Stimulated activated CD4-positive, alpha-beta T cell treated with anti-CD3 and anti-CD28 coated beads, Interleukin-4, amount 100 ng/mL, for 4 hours (primary cell): ENCODE results near the gene TTBK2.
"Not testable (repeated sequence)": the region's sequence is repeated elsewhere in the genome, so short reads cannot be mapped to it uniquely, and the experiment has no call there.

ENCODE experiments used
- DNase-seq, 2 experiments: peaks; one replicate each; pipeline ENCODE4 v3.0.0-alpha.2; 2020

Gene TTBK2

GRCh38 chr15:42903388-42904324, 16.9 kb downstream of the TTBK2 start:
- no peak for DNase-seq

DNA sequence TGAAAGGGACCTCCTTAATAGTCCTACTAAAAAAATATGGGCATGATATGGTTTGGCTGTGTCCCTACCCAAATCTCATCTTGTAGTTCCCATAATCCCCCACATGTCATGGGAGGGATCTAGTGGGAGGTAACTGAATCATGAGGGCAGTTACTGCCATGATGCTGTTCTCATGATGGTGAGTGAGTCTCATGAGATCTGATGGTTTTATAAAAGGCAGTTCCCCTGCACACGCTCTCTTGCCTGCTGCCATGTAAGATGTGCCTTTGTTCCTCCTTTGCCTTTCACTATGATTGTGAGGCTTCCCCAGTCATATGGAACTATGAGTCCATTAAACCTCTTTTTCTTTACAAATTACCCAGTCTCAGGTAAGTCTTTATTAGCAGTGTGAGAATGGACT, 26.7 kb downstream of the TTBK2 start:
- not testable (repeated sequence) for DNase-seq

- DNase-seq, result no peak
These were observed 29.0 kb downstream of the TTBK2 start for GRCh38 chr15:42891569-42891968.

GRCh38 chr15:42890161-42890913, 30.2 kb downstream of the TTBK2 start:
- DNase-seq, result no peak

GRCh38 chr15:42887384-42887783, 33.2 kb downstream of the TTBK2 start:
- not testable (repeated sequence) for DNase-seq

DNA sequence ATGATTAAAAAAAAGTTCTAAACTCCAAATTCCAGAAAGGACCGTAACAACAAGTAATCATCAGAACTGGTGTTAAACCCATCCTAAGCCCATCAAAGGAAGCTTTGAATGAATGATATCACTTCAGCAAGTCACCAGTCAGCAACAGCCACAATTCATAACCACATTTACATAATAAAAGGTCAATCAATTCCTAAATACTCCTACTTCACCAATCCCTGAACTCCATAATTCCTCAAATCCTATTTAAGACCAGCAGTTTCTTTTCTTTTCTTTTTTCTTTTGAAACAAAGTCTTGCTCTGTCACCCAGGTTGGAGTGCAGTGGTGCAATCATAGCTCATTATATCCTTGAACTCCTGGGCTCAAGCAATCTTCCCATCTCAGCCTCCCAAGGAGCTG, 40.5 kb downstream of the TTBK2 start:
- no peak for DNase-seq

DNA sequence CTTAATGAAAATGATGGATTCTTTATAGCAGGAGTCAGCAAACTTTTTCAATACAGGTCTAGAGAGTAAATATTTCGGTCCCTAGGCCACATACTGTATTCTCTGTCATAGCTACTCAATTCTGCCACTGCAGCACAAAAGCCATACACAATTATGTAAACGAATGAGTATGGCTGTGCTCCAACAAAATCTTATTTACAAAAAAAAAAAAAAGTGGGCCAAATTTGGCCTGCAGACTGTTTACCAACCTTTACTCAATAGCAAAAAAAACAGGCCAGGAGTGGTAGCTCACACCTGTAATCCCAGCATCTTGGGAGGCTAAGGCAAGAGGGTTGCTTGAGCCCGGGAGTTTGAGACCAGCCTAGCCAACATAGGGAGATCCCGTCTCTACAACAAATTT, 41.1 kb downstream of the TTBK2 start:
- DNase-seq, result no peak

DNA sequence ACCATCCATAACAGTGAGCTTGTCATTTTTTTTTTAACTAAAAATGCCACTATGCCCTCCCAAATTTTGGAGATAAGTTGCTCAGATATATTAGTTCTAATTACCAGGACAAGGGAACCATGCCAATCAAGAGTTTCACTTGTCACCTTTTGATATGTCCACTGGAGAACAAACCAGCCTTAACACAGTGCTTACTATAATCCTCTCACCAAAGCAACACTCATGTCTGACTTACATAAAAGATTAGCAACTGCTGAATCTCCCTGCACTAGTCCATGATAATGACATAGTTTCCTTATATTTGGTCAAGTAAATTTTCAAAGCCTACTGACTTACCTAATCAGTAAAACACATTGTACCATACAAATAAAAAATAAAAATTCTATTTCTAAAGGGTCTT, 44.4 kb downstream of the TTBK2 start:
- no peak for DNase-seq

GRCh38 chr15:42868683-42869082, 51.9 kb downstream of the TTBK2 start:
- DNase-seq, result no peak

GRCh38 chr15:42863572-42864239, 56.9 kb downstream of the TTBK2 start:
- no peak for DNase-seq

DNA sequence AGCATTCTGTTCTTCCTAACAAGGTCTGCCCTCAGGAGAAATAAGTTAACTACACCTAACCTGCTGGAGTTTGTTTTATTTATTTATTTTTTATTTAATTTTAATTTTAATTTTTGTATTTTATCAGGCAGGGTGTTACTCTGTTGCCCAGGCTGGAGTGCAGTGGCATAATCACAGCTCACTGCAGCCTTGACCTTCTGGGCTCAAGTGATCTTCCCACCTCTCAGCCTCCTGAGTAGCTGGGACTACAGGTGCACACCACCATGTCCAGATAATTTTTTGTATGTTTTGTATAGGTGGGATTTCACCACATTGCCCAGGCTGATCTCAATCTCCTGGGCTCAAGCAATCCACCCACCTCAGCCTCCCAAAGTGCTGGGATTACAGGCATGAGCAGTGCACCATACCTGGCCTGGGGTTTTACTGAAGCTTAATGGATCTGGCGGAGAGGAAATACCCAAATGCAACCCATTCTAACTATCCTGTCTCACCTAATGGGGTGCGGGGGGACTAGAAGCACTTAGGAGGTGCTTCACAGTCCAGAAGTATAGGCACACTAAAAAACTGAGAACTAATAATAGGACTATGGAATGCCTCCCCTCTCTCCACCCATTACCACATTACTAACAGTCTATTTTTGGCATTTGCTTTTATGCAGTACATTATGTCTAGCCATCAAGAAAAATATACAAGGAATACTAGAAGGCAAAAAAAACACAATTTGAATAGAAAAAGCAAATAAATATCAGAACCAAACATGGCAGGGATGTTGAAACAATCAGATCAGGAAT, 61.4 kb downstream of the TTBK2 start:
- DNase-seq, result no peak

DNA sequence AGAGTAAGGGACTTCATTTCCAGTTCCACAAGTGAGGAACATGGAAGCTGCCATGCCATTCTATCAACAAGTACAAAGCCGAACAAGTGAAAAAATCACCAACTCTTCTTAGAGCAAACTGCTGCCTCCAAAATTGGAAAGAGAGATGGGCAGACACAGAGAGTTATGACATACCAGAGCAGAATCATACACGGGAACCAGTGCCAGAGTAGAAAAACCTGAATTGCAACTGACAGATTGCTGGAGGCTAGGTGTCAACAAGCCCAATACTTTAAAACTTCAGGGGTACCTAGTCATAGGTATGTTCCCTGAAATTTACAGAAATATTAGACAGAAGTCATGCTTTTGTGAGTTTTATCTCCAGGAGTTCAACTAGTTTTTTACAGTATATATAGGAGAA, 62.0 kb downstream of the TTBK2 start:
- DNase-seq, result no peak

DNA sequence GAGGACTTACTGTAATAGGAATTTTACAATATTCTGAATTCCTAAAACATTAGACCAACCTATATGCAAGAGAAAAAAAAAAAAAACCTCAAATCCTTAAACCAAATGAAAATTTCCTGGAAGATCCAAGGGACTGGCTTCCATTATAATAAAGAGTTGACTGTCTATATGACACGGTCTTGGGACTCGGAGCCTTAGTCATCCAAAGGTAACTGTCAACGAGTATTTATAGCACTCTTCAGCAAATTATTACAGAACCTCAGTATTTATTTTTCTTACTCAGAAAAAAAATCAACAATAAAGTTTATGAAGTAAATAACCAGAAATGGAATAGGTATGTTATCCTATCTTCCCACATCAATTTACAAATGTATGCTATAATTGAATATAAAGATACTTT, 66.0 kb downstream of the TTBK2 start:
- no peak for DNase-seq

- DNase-seq, result no peak
These were observed 70.7 kb downstream of the TTBK2 start for GRCh38 chr15:42849836-42850235.

DNA sequence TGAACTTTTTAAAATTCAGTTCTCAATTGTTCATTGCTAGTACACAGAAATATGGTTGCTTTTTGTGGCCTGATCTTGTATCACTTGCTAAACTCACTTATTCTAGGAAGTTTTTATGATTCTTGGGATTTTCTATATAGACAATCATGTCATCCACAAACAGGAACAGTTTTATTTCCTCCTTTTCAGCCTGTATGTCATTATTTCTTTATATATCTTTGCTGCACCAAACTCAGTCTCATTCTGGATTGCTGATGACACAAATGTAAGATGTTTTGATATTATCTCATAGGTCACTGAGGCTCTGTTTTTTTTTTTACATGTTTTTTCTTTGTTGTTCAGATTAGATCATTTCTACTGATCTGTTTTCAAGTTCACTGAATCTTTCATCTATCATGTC, 71.7 kb downstream of the TTBK2 start:
- DNase-seq, result no peak

DNA sequence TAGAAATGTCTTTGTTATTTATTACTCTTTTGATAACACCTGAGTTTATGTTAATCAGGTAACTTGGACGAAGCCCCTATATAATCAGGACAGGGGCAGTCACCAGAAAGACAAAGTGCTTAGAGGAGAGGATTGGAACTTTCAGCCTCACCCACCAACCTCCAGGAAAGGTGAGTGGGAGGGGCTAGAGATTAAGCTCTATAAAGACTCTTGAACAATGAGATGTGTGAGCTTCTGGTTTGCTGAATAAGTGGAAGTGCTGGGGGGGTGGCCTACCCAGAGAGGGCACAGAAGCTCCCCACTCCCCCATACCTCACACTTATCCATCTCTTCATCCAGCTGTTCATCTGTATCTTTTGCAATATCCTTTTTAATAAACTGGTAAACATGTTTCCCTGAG, 73.9 kb downstream of the TTBK2 start:
- no peak for DNase-seq

DNA sequence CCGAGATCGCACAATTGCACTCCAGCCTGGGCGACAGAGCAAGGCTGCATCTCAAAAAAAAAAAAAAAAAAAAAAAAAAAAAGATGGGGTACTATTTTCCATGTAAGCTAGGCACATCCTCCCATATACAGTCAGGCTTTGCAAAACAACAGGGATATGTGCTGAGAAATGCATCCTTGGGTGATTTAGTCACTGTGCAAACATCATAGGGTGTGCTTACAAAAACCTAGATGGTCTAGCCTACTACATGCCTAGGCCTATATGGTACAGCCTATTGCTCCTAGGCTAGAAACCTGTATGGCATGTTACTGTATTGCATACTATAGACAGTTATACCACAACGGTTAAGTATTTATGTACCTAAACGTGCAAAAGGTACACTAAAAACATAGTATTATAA, 75.0 kb downstream of the TTBK2 start:
- no peak for DNase-seq

- no peak for DNase-seq
These were observed 76.9 kb downstream of the TTBK2 start for GRCh38 chr15:42843699-42844098.

DNA sequence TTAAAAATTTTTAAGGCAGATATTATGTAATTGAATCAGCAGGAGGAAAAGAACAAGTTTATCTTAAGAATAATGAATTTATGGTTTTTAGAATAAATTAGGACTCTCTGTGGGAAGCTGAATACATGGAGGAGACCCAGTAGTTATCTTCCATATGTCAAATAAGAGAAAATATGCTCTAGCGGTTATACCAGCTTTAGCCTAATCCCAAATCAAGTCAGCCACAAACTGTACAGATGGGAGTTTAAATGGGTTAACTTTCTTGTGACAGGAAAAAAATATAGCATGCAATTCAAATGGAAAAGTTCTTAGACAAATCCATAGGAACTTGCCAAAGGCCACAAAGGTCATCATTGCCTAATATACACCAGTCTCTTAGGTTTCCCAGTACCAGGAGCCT, 84.3 kb downstream of the TTBK2 start:
- DNase-seq, result no peak

GRCh38 chr15:42832576-42832975, 88.0 kb downstream of the TTBK2 start:
- no peak for DNase-seq

DNA sequence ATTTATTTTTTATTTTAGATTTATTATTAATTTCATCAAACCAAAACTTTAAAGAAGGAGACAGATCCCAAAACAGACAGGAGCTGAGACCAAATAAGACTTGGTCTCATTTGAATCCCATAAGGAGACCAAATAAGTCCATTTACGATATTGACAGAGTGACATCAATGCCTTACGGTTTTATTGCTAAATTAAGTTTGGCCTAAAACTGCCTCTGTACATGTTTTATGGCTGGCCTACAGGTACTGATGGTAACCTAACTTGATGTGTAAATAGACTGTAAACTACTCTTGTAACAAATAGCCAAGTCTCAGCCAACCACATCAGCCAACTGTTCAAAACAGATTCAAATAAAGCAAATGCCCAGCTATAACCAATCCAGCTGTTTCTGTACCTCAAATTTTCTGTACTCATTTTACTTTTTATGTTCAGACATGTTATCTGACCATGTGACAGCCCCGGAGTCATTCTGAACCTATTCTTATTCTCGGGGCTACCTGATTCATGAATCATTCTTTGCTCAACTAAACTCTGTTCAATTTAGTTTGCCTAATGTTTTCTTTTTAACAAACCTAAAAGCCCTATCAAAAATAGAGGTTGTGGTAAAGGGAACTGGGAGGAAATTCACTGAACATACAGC, 94.2 kb downstream of the TTBK2 start:
- no peak for DNase-seq

DNA sequence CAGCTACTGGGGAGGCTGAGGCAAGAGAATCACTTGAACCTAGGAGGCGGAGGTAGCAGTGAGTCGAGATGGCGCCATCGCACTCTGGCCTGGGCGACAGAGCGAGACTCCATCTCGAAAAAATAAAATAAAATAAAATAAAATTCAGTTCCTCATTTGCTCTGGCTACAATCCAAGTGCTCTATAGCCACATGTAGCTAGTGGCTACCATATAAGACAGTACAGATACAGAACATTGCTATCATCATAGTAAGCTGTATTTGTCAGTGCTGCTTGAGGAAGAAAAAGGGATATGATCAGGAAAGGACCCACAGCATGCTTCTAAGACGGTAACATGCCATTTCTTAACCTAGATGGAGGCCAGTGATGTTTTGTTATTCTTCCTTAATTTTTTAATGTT, 95.0 kb downstream of the TTBK2 start:
- DNase-seq, result no peak
